GM23338 (cell line): ENCODE measurements around the gene TMEM208.

Source experiments
- POLR2AphosphoS5 ChIP-seq: IDR thresholded peaks from 2 replicates; pipeline ENCODE4 v1.6.1; 2016; ENCODE audit warnings: antibody characterized with exemption, low read depth
- STAT1 ChIP-seq: IDR thresholded peaks from one replicate; pipeline ENCODE4 v1.6.1; 2016; ENCODE audit warnings: antibody characterized with exemption; ENCODE audit not compliant: unreplicated experiment
- ZNF114 ChIP-seq: fragments of 250-450 bp; sonication (Bioruptor Pico); IDR thresholded peaks from 2 replicates; pipeline ENCODE4 v1.5.0; 2020; ENCODE audit warnings: mild to moderate bottlenecking, moderate library complexity
- TF ChIP-seq, protein P1 (sequence below), 2 experiments: fragments of 200-600 bp in 1 of 2; sonication (generic) in 1 of 2; conservative IDR thresholded peaks; 2 replicates each; pipeline versions ENCODE4 v1.5.1 to v1.6.1; 2016 to 2017; ENCODE audit warnings: antibody characterized with exemption in 2 of 2, low read depth in 2 of 2, mild to moderate bottlenecking in 2 of 2, moderate library complexity in 1 of 2

DNA sequence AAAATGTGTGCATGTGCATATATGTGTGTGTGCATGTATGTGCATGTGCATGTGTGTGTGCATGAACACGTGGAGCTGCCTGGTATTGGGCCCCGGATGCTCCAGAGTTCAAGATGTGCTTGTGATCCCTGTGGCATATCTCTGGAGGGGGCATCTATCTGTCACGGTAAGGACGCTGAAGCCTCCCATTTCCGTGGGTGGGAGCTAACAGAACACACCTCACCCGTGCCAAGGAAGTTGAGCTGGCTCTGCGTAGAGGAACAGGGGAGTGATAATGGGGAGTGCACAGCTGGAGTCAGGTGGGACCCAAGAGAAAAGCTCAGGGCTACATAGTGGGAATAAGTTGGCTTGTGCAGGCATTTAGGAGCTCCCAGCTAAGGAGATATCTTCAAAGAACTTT, 15.3 kb upstream of the TMEM208 start:
- TF ChIP-seq STAT1, result no peak
- no peak for TF ChIP-seq ZNF114 (CRISPR knock-in tag)
- TF ChIP-seq, protein P1, sequence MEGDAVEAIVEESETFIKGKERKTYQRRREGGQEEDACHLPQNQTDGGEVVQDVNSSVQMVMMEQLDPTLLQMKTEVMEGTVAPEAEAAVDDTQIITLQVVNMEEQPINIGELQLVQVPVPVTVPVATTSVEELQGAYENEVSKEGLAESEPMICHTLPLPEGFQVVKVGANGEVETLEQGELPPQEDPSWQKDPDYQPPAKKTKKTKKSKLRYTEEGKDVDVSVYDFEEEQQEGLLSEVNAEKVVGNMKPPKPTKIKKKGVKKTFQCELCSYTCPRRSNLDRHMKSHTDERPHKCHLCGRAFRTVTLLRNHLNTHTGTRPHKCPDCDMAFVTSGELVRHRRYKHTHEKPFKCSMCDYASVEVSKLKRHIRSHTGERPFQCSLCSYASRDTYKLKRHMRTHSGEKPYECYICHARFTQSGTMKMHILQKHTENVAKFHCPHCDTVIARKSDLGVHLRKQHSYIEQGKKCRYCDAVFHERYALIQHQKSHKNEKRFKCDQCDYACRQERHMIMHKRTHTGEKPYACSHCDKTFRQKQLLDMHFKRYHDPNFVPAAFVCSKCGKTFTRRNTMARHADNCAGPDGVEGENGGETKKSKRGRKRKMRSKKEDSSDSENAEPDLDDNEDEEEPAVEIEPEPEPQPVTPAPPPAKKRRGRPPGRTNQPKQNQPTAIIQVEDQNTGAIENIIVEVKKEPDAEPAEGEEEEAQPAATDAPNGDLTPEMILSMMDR (conservative IDR thresholded peaks at IDR 0.05; ENCODE audit: low read depth in 2 of 2), result no peak
- TF ChIP-seq POLR2AphosphoS5, result no peak
